Stomach (tissue), 9 donors: ENCODE results near the gene TRIM21. TPM values are rescaled to one million over a fixed set of nuclear protein-coding genes. Genes with fewer than 3 reads are reported as not detected.
"Not testable (repeated sequence)": the region's sequence is repeated elsewhere in the genome, so short reads cannot be mapped to it uniquely, and the experiment has no call there.

Source experiments
- DNase-seq, 2 donors: peaks; one replicate each; pipeline versions ENCODE4 v3.0.0 to v3.0.0-alpha.2; 2013 to 2019
- H3K27ac ChIP-seq, 5 donors: fragments of 200-600 bp in 4 of 5; sonication (generic) in 4 of 5; one replicate each; pipeline ENCODE4 v1.5.1; 2013 to 2019; ENCODE audit warnings: mild to moderate bottlenecking in 1 of 5, moderate library complexity in 1 of 5
- H3K27me3 ChIP-seq, 3 donors: fragments of 200-600 bp; sonication (generic); one replicate each; pipeline ENCODE4 v1.5.1; 2017 to 2019; ENCODE audit warnings: mixed run types in 1 of 3
- H3K36me3 ChIP-seq, 4 donors: fragments of 200-600 bp; sonication (generic); 1 replicate in 3 of 4; 2 replicates in 1 of 4; pipeline ENCODE4 v1.5.1; 2016 to 2019
- H3K4me1 ChIP-seq, 4 donors: fragments of 200-600 bp; sonication (generic); one replicate each; pipeline ENCODE4 v1.5.1; 2016 to 2019
- H3K4me3 ChIP-seq, 4 donors: fragments of 200-600 bp; sonication (generic) in 3 of 4; one replicate each; pipeline ENCODE4 v1.5.1; 2016 to 2019; ENCODE audit warnings: mild to moderate bottlenecking in 1 of 4
- H3K9me3 ChIP-seq, 4 donors: fragments of 200-600 bp; sonication (generic); one replicate each; pipeline ENCODE4 v1.5.1; 2016 to 2019
- CTCF ChIP-seq, 7 experiments: fragments of 450-650 bp in 4 of 7; fragments of 200-600 bp in 3 of 7; sonication (generic) in 3 of 7; IDR thresholded peaks; one replicate each; pipeline ENCODE4 v1.5.1; 2016 to 2019; ENCODE audit warnings: antibody characterized with exemption in 7 of 7, control low read depth in 2 of 7, mild to moderate bottlenecking in 1 of 7
- EP300 ChIP-seq: sonication (generic); formaldehyde crosslinking; IDR thresholded peaks from one replicate; pipeline ENCODE4 v1.6.1; 2017; ENCODE audit warnings: antibody characterized with exemption
- POLR2A ChIP-seq, 4 donors: fragments of 450-650 bp; IDR thresholded peaks; one replicate each; pipeline ENCODE4 v1.6.1; 2016; ENCODE audit warnings: antibody characterized with exemption in 4 of 4, control low read depth in 2 of 4, mild to moderate bottlenecking in 1 of 4, moderate library complexity in 1 of 4
- POLR2AphosphoS5 ChIP-seq, 3 donors: sonication (generic); formaldehyde crosslinking; IDR thresholded peaks; one replicate each; pipeline ENCODE4 v1.6.1; 2016; ENCODE audit warnings: antibody characterized with exemption in 3 of 3
- WGBS, 5 donors: extraction: QIAGEN DNeasy Blood & Tissue Kit in 3 of 5; methylation state at CpG; one replicate each; pipeline versions ENCODE4 v1.1.5 to v1.1.7; 2013 to 2018; 5-methylcytosine and 5-hydroxymethylcytosine counted together
- intact Hi-C: fragments of 100-400 bp; cut with DNase I; formaldehyde crosslinking; loops from one replicate; pipeline ENCODE4 v1.15.1; 2023; ENCODE audit warnings: low total_unique reads
- polyA plus RNA-seq, 3 donors: library from polyadenylated mRNA; stranded (reverse); fragments of 200-250 nt; gene quantifications; one replicate each; pipeline ENCODE4 v1.2.3, GENCODE V29; 2013
- total RNA-seq, 5 donors: library from RNA; depleted of rRNA; stranded (reverse); fragments of >200 nt; gene quantifications; one replicate each; pipeline versions ENCODE4 v1.1.0 to v1.2.3, GENCODE V29; 2014 to 2016
- donor health status: healthy with polysubstance abuse.
- donor health status: Bipolar disorder and iron deficiency.
- donor health status: healthy.

Gene TRIM21
- total and polyA plus RNA-seq, 8 donors, result 11.7 to 30.2 (median 17.0) TPM

GRCh38 chr11:4430051-4430450 is 36.5 kb upstream of the TRIM21 start:
- peak in 1 of 2 donors; percentile 48 for DNase-seq
- intact Hi-C loops, result no loop called here
- Histone ChIP-seq H3K27ac (no peak overlapping the region), H3K4me3 (no peak overlapping the region), H3K4me1 (no peaks in the 10 kb centered on the region), H3K36me3 (no peaks in the 10 kb centered on the region), H3K9me3 (no peaks in the 10 kb centered on the region), H3K27me3 (no peaks in the 10 kb centered on the region)
- TF ChIP-seq EP300, result no peak
- no peak for TF ChIP-seq POLR2AphosphoS5 (IDR thresholded peaks at IDR 0.05)
- no peak for TF ChIP-seq POLR2A (IDR thresholded peaks at IDR 0.05)
- TF ChIP-seq CTCF (IDR thresholded peaks at IDR 0.05), result no peak
- WGBS, 5 donors, result 27 to 54% (median 40%) methylated on average over 4 of the region's 4 CpGs

DNA sequence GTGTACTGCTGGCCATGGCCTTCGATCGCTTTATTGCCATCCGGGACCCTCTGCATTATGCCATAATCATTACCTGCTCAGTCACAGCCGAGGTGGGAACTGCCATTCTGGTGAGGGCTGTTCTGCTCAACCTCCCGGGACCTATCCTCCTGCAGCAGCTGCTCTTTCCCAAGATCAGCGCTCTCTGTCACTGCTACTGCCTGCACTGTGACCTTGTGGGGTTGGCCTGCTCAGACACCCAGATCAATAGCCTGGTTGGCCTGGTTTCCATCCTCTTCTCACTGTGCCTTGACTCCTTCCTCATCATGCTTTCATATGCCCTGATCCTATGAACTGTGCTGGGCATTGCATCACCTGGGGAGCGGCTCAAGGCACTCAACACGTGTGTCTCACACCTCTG is 24.9 kb upstream of the TRIM21 start:
- peak in 1 of 2 donors; percentile 12 for DNase-seq
- 68 to 85% (median 83%) methylated on average over 8 of the region's 8 CpGs for WGBS, 5 donors
- H3K36me3 ChIP-seq, result no peaks in the 10 kb centered on the region
- no peak overlapping the region for H3K4me3 ChIP-seq
- no peaks in the 10 kb centered on the region for H3K9me3 ChIP-seq
- no peaks in the 10 kb centered on the region for H3K27me3 ChIP-seq
- no peak overlapping the region for H3K27ac ChIP-seq
- TF ChIP-seq EP300, result no peak
- intact Hi-C loops, result no loop called here
- H3K4me1 ChIP-seq, result no peaks in the 10 kb centered on the region

GRCh38 chr11:4416816-4417215 is 23.3 kb upstream of the TRIM21 start:
- Histone ChIP-seq H3K4me3 (no peak overlapping the region), H3K27me3 (no peaks in the 10 kb centered on the region), H3K36me3 (no peaks in the 10 kb centered on the region), H3K4me1 (no peaks in the 10 kb centered on the region), H3K9me3 (no peaks in the 10 kb centered on the region), H3K27ac (no peak overlapping the region)
- DNase-seq, result no peak
- intact Hi-C loops, result no loop called here
- TF ChIP-seq EP300, result no peak
- TF ChIP-seq POLR2AphosphoS5 (IDR thresholded peaks at IDR 0.05), result no peak
- no peak for TF ChIP-seq CTCF (IDR thresholded peaks at IDR 0.05)
- no peak for TF ChIP-seq POLR2A (IDR thresholded peaks at IDR 0.05)
- 59 to 78% (median 72%) methylated on average over 1 of the region's 1 CpG for WGBS, 5 donors

- no peaks in the 10 kb centered on the region for H3K9me3 ChIP-seq
- intact Hi-C loops, result no loop called here
- TF ChIP-seq POLR2A (IDR thresholded peaks at IDR 0.05) (no peak), POLR2AphosphoS5 (IDR thresholded peaks at IDR 0.05) (no peak), CTCF (IDR thresholded peaks at IDR 0.05) (no peak), EP300 (no peak)
- 41 to 60% (median 56%) methylated on average over 1 of the region's 1 CpG for WGBS, 5 donors
- H3K27me3 ChIP-seq, result no peaks in the 10 kb centered on the region
- no peaks in the 10 kb centered on the region for H3K36me3 ChIP-seq
- no peaks in the 10 kb centered on the region for H3K4me1 ChIP-seq
- no peak overlapping the region for H3K4me3 ChIP-seq
- no peak for DNase-seq
- no peak overlapping the region for H3K27ac ChIP-seq
These were observed 22.8 kb upstream of the TRIM21 start for GRCh38 chr11:4416306-4416705.

DNA sequence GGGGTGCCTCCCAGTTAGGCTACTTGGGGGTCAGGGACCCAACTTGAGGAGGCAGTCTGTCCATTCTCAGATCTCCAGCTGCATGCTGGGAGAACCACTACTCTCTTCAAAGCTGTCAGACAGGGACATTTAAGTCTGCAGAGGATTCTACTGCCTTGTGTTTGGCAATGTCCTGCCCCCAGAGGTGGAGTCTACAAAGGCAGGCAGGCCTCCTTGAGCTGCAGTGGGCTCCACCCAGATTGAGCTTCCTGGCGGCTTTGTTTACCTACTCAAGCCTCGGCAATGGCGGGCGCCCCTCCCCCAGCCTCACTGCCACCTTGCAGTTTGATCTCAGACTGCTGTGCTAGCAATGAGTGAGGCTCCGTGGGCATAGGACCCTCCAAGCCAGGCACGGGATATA is 12.7 kb upstream of the TRIM21 start:
- intact Hi-C loops, H3K4me3 ChIP-seq: not testable (repeated sequence)
- 60 to 85% (median 80%) methylated on average over 1 to 6 of the region's 6 CpGs for WGBS, 5 donors

More for the DNA sequence above, 12.7 kb upstream of the TRIM21 start:
- H3K4me1 ChIP-seq, H3K9me3 ChIP-seq, DNase-seq, H3K36me3 ChIP-seq, H3K27ac ChIP-seq, H3K27me3 ChIP-seq: not testable (repeated sequence)
